ENCODE data around the gene RAD51B.
A peak's percentile ranks its signal among the peaks of the same experiment; 100 is the strongest.
"Not testable (repeated sequence)": the region's sequence is repeated elsewhere in the genome, so short reads cannot be mapped to it uniquely, and the experiment has no call there.

Gene RAD51B

DNA sequence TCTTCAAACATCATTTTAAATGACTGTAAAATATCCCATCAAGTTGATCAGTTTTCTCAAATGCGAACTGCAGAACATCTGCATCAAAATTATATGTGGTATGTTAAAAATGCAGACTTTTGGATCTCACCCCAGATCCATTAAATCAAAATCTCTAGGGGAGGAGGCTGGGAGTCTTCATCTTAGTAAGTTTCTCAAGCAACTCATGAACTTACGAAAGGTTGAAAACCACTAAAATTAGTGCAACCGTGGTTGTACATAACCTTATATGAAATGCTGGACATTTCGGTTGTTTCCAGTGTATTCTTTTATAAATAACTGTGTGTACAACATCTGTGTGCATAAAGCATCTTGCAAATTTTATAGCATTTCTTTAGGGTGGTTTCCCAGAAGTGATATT is 934.1 kb downstream of the RAD51B start:
- no peak for DNase-seq (ENCODE audit: low spot score)

DNA sequence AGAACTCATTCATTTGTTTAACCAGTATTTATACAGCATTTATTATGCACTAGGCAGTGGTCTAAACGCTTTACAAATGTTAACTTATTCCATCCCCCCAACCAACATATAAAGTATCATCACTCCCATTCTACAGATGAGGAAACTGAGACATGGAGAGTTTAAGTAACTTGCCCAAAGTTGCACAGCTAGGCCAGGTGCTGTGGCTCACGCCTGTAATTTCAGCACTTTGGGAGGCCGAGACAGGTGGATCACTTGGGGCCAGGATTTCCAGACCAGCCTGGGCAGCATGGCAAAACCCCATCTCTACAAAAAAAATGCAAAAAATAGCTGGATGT is 935.4 kb downstream of the RAD51B start:
- no peak for DNase-seq (ENCODE audit: low spot score)

DNA sequence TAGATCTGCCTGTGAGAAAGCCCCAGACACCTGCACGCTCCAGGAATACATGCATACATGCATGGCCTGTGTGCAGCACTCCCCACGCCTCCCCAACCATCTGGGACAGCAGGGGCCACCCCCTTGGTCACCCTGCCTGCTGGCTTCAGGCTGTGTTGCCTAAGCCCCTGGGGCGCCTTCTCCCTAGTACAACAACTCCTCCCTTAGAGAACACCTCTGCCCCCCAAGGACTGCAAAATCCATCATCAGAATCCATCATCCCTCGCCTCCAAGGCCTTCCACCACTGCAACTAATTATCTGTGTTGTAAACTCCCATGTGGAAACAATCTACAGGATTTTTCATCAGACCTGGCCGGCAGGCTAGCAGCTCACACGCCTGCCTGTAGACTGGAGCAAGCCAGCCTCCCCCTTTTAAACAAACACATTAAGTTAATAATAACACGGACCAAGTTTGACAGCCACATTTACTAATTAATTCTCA is 936.5 kb downstream of the RAD51B start:
- no peak for DNase-seq (ENCODE audit: low spot score)

DNA sequence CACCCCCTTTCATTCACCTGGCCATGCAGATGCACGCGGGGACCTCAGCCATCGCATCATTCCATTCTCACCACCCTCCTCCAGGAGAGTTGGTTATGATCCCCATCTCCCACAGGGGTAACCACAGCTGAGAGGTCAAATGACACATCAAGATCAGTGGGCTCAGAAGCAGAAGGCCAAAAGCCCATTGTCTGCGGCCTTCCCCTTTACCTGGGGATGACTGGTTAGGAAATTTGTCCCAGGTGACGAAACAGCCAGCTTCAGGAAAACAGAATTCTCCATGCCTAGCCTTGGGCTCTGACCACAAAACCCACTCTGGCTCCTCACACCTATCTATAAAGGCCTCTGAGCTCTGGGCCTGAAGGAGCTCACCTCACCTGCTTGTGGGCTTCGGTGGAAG is 937.2 kb downstream of the RAD51B start:
- DNase-seq (ENCODE audit: low spot score): no peak

DNA sequence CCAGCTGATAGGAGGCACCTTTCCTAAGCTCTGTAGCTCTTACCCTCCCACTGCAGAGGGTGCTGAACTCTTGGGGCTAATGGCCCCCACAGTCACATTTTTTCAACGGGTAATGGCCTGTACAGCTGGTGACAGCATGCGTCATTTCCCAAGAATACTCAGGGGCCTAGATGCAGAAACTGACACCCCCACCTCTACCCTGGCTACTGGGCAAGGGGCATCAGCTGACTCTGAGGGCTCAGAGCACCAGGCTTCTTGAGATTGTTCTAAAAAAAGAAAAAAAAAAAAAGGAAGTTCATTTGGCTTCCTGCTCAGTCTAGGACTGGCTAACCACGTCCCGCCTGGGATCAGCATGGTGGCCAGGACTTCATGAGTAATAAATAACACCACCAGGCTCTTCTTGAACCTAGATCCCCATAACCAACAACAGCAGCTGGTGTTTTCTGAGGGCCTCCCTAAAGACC is 938.1 kb downstream of the RAD51B start:
- no peak for DNase-seq (ENCODE audit: low spot score)

DNA sequence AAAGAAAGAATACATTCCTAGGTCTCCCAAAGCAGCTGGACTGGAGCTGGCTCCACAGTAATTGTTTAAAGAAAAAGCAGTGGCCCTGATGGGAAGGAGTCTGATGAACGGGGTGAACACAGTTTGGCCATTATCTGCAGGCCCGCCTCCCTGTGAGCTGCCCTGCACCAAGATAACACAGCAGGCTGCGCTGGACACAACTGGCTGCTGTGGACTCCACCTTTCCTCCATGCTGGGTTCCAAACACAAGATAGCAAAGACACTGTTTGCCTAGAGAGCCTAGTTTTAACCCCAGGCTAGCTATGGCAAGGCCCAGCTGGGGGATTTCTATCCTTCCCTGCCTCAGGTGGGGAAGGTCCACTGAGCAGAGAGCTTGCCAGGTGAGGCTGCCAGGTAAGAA is 938.7 kb downstream of the RAD51B start:
- no peak for DNase-seq (ENCODE audit: low spot score)

DNA sequence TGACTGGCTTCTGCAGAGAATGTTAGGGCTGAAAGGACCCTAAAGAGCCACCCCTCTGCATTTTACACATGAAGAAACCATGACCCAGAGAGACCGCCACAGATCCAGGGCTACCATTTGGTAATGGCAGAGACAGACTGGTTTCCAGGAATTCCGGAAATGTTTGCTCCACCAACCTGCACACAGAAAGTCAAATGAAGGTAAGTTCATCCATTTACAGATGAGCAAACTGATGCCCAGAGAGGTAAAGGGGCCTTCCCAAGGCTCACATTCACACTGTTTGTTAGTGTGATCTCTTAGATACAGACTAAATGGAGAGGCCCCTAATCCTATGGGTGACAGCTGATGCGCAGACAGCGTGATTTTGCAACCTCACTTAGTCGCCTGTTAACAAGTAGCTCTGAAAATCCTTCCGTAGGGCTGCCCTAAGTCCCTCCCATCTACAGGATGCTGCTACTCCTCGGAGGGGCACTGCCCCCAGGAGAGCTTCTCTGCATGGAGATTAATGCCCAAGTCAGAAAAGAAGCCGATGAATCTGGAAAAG is 939.5 kb downstream of the RAD51B start:
- DNase-seq (ENCODE audit: low spot score): no peak

DNA sequence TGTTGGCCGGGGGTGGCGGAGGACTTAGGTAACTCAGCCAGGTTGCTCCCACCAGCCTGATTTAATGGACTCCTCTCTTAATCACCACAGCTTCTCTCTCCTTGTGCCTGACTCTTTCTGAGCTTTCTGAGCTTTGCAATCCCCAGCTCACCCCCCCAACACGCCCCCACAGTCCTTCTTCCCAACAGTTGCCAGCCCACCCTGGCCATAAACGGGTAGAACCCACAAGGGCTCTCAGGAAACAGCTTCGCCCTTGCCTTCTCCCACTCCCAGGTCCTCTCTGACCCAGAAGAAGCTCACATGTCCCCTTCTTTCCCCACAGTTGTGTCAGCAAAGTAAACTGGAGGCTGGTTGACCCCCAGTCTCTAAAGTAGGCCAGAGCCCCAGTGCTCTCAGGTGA is 940.4 kb downstream of the RAD51B start:
- DNase-seq (ENCODE audit: low spot score): no peak

DNA sequence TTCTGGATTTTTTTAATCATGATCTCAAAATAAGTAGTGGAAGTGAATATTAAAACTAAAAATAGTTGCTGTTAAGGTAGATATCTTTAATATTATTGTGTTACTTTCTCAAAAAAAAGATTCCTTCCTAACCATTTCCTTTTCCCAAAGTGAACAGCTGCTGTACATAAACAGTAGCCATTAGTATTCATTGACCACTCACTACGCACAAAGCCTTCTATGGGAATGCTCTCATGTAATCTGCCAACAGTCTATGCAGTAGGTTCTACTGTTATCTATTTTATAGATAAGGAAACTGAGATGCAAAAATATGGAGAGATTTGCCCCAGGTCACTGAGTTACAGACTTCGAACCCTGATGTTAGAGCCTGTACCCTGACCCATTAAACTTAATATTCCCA is 941.2 kb downstream of the RAD51B start:
- DNase-seq (ENCODE audit: low spot score): no peak

DNA sequence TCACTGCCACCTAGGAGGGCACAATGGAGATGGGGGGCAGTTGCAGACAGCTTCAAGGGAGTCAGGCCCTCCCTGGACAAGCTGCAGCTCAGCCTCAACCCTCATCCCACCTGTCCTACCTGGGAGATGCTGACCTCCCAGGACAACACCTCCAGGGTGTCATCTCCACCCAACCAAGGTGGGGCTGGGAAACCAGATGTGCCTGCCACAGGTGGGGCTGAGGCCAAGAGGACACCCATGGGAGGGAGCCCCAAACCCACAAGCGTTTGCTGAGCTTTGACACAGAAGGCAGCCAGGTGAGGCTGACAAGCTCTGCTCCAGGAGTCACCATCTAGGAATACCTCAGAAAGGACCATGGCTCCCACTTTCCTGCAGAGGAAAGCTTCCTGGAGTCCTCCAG is 941.8 kb downstream of the RAD51B start:
- no peak for DNase-seq (ENCODE audit: low spot score)

DNA sequence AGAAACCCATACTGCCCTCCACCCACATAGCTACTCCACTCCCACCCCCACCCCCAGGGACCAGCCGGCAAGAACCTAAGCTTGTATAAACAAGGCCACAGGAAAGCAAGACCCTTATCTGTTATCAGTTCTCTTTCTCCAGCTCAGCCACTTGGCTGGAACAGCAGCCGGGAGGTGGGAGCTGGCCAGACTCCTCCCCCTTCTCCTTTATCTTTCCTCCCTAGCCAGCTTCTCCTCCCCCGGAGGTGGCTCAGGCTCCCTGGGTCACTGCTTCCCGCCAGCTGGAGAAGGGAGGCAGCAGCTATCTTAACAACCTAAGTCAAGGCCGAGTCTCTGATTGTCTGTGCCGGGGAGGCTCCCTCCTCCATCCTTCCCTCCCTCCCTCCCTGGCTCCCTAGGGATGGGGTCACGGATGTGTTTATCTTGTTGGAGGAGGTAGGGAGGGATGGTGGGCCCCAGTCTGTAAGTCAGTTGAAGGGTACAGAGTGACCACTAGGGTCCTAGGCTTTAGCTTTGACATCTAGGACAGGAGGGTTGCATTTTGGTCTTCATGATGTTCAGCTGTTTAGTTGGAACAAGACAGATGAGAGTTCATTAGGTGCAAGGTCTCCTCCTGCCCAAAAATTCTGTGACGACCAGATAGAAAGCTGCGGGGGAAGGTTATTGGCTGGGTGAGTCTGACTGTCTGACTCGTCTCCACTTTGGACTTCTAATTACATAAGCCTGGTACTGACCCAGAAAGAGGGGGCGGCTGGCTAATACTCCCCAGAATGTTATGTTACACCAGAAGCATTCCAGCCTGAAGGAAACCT is 943.6 kb downstream of the RAD51B start:
- DNase-seq (ENCODE audit: low spot score): no peak

DNA sequence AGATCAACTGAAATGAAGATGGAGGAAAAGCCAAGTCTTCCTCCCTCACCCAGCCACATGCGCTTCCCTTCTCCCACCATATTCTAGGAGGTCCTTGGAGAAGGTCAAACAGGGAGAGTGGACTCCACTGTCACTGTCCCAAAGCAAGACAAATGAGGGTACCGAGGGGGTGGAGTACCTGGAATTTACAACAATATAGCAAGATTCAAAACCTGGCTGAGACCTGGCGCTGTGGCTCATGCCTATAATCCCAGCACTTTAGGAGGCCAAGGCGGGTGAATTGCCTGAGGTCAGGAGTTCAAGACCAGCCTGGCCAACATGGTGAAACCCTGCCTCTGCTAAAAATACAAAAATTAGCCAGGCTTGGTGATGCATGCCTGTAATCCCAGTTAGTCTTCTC is 944.3 kb downstream of the RAD51B start:
- DNase-seq (ENCODE audit: low spot score): not testable (repeated sequence)

DNA sequence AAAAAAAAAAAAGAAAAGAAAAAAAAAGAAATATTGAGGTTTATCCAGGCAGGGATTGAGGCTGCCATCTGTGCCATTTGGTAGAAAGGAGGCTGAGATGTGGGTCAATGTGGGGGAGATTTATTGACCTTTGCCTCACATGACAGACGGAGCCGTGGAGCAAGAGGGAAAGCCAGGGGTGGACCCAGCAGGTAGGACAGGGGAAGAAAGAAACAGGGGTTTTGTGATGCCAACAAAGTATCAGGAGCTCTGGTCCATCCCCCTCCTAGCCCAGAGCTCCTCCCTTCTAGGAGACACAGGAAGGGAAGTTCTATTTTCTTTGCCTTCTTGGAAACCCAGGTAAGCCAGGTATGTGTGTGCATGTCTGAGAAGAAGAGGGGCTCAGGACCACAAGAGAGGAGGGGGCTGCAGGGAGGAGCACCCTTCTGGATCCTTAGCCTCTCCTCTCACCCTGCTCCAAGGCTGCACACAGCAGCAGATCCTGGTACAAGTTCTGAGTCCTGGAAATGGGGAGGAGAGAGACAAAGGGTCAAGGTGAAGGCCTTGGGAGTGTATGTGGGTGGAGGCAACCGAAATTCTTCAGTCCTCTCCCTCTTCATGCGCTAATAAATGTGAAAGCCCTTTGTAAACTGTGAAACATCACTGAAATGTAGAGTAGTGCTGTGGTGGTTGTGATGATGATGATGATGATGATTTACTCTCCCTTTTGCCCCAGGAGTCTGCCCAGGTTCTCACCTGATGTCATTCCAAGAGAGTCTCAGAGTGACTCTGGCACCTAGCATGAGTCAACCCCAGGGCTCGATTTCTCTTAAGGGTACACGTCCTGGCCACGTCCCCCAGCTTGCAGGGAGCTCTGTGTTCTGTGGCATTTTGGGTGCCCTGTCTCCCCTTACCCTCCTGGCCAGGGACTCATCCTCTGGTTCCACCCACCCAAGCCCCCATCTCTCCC is 947.0 kb downstream of the RAD51B start:
- DNase-seq (ENCODE audit: low spot score): no peak

DNA sequence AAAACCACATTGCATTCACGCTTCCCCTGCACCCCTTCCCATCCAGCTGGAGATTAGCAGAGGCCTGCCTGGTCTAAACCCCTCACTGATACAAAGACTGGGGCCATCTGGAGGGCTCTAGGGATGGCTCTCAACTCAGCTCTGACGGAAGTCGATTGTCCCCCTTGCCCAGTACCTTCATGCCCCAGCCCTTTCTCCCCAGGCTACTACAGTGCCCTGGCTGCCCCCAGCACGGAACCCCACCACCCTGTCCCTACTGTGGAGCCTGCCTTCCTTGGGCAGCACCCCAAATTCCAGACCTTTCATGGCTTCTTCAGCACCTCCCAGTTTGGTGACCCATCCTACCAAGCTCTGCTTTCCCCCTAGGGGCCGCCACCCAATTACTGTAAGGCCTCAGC is 947.7 kb downstream of the RAD51B start:
- DNase-seq (ENCODE audit: low spot score): no peak

DNA sequence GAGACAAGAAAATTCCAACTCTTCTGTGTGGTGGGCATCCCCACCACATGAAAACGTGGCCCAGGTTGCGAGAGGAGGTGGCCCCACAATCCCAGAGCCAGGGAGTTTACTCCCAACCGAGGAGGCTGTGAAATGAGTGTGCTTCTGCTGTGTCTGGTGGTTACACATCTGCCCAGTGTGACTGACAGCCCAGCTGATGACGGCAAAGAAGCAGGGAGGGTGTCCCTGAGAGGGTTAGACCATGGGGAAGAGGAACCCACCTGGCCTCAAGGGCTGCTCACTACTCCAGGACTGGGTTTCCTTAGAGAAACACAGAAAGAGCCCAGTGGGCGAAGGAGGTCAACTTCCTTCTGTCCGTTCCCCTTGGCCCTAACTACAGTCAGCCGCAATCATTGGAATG is 948.7 kb downstream of the RAD51B start:
- no peak for DNase-seq (ENCODE audit: low spot score)

DNA sequence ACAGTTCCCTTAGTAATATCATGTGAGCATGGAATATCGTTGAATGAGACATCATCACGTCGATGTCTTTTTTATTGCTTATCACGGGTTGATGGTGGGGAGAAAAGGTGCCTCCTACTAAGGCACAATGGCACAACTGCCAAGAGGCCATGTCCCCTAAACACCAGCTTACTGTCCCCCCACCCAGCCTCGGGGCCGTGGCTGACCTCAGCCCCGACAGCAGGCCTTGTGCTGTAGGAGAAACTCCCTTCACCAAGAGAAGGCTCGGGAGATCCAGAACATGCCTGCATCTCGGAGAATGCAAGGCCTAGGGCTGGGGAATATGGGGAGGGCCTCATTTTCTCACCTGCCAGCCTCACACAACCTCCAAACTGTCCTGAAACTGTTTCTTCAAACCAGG is 950.5 kb downstream of the RAD51B start:
- no peak for DNase-seq (ENCODE audit: low spot score)

DNA sequence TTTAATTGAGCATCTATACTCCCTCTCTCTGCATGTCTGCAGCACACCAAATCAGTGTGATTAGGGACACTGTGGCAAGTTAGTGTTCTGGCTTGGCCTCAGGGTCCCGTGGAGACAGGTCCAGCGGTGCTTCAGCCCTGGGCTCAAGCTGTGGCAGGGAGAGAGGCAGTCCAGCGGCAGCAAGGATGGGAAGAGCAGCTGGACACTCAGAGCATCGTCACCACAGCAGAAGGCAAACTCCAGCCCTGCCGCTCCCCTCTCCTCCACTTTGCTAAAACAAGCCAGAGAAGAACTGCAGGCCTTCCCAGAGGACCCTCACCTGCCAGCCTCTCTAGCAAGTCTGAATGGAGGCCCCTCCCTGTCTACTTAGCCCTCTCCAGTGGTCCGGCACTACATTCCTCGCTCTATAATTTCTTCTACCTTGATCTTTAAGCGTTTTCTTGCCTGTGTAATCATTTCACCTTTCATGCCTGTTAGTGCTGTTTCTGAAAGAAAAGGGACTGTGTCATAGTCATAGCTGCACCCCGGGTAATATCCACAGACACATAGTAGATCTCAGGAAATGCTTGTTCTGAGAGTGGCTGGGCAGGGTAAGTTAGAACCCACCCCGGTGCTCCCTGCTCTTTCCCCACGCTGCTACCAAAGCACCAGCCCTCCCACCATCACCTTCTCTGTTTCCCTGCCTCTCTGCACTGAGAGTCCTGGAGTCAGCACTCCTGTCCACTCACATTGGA is 951.1 kb downstream of the RAD51B start:
- no peak for DNase-seq (ENCODE audit: low spot score)

DNA sequence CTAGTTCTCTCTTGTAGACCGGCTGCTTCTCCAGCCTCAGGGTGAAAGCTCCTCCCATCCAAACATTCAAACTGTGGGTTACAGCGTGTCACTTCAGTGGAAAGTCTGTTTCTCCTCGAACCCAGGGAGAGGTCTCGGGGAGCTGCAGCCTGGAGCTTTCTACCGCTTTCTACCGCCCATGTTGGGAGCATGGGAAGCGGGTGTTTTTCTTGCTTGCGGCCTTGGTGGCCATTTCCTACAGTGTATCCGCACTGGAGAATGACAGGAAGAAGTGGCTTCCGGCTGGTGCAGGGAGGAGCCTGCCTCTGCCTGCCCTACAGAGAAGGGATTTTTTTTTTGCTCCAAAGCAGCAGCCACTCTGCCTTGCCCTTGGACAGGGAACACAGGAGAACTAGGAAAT is 952.1 kb downstream of the RAD51B start:
- DNase-seq (ENCODE audit: low spot score): no peak

DNA sequence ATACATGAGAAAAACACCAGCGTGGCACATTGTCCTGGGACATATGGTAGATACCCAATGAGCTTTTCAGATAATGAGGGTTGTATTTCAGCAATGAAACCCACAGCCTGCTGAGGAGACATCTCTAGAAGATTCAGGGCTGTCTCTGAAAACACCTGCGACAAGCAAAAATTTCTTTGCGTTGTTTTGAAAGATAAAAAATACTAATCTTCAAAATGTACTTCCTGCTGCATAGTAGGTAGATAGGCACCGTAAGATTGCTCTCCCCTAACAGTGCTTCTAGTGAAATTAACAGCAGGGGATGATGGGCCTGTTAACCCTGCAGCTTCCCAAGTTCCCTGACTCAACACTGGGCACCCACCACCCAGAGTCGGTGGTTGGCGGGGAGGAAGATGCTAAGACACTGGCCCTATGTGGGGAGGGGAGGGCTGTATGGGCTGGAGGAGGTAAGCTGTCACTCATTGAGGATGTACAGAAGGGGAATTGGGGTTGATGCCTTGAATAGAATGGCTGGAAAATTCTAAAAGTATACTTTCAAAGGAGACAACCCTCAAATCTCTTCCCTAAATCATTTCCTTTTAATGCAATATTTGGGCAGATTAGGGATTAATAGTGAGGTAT is 953.3 kb downstream of the RAD51B start:
- DNase-seq (ENCODE audit: low spot score): no peak

DNA sequence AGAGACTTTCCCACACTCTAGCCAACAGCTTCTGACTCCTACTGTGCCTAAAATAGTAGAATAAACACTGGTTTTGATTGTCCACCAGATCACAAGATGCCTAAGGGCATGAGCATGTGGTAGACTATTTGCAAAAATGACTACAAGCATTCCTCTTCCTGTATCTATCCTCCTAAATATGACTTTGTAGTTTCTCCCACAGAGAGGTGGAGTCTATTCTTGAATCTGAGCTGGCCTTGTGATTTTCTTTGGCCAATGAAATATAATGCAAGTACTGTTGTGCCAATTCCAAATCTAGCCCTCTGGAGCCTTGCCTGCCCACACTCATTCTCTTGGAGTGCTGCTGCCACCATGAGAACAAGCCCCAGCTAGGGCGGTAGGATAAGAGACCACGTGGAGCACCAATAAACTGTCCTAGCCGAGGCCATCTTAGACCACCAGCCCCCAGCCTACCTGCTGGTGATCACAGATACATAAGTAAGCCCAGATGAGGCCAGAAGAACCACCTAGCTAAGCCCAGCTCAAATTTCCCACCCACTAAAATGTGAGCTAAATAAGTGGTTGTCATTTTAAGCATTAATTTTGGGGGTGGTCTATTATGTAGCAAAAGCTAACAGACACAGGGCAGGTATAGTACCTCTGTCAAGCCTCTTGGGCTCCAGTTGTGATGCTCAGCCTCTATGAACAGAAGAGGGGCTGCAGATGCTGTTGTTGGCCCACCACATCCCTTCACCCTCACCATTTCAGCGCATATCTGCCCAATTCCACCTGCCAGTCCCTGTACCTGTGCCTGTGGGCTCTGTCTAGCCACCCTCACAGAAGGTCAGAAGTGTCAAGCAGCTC is 955.4 kb downstream of the RAD51B start:
- peak; percentile 88 for DNase-seq (ENCODE audit: low spot score)

All from COLO829 (cell line).